IMR-90 (cell line): Measurements from ENCODE around the gene MYH9. TPM values are rescaled to one million over a fixed set of nuclear protein-coding genes. Genes with fewer than 3 reads are reported as not detected.

Experiments used
- ATAC-seq: fragments of 200-7000 bp; cut with Tn5 transposase; 2 replicates; pipeline ENCODE4 v1.9.1; 2020; ENCODE audit warnings: low read depth, mild to moderate bottlenecking, moderate library complexity
- BruUV-seq: library from RNA; stranded (reverse); fragments of 400-500 nt; replicated peaks from 2 replicates; lab custom pipeline; 2021; lab: Mats Ljungman, UMichigan
- CTCF ChIA-PET: fragments of 300-600 bp; formaldehyde crosslinking; extraction: SDS; loops from one replicate; lab custom pipeline; 2021; ENCODE audit warnings: antibody characterized with exemption; lab: Yijun Ruan, JAX
- POLR2A ChIA-PET: fragments of 300-600 bp; sonication (Branson Sonifier 250); formaldehyde crosslinking; loops from one replicate; lab custom pipeline; 2022; ENCODE audit warnings: antibody characterized with exemption; ENCODE audit not compliant: unreplicated experiment; lab: Charles Lee
- DNase-seq: peaks from one replicate; pipeline ENCODE4 v3.0.0; 2013
- H2AFZ ChIP-seq: replicated peaks from 2 replicates; pipeline ENCODE3; 2013; ENCODE audit warnings: low read length, mild to moderate bottlenecking; ENCODE audit not compliant: poor library complexity
- H2AK5ac ChIP-seq: 2 replicates; pipeline ENCODE4 v1.6.1; 2013; ENCODE audit warnings: low read depth, low read length, inconsistent platforms
- H2AK9ac ChIP-seq: replicated peaks from 2 replicates; pipeline ENCODE3; 2013; ENCODE audit warnings: mild to moderate bottlenecking, low read depth, low read length, moderate library complexity; ENCODE audit not compliant: poor library complexity
- H2BK120ac ChIP-seq: 2 replicates; pipeline ENCODE4 v1.6.1; 2013; ENCODE audit warnings: low read depth, low read length, inconsistent platforms
- H2BK15ac ChIP-seq: 3 replicates; pipeline ENCODE4 v1.6.1; 2013; ENCODE audit warnings: low read depth, low read length, inconsistent platforms
- H2BK20ac ChIP-seq: 2 replicates; pipeline ENCODE4 v1.6.1; 2013; ENCODE audit warnings: low read depth, mild to moderate bottlenecking, inconsistent platforms, low read length, moderate library complexity
- H2BK5ac ChIP-seq: 2 replicates; pipeline ENCODE4 v1.6.1; 2013; ENCODE audit warnings: mild to moderate bottlenecking, low read depth, low read length, inconsistent platforms; ENCODE audit not compliant: poor library complexity, severe bottlenecking
- H3K14ac ChIP-seq: replicated peaks from 2 replicates; pipeline ENCODE4 v1.6.1; 2013; ENCODE audit warnings: low read depth, low read length, inconsistent platforms
- H3K18ac ChIP-seq: 2 replicates; pipeline ENCODE4 v1.6.1; 2013; ENCODE audit warnings: low read depth, low read length, control low read depth
- H3K23ac ChIP-seq: 2 replicates; pipeline ENCODE4 v1.6.1; 2013; ENCODE audit warnings: low read depth, low read length, inconsistent platforms
- H3K27ac ChIP-seq: 2 replicates; pipeline ENCODE4 v1.5.1; 2013; ENCODE audit warnings: mild to moderate bottlenecking, control low read depth, low read length; ENCODE audit not compliant: insufficient read depth
- H3K27me3 ChIP-seq: 2 replicates; pipeline ENCODE4 v1.6.1; 2013; ENCODE audit warnings: low read length; ENCODE audit not compliant: control insufficient read depth, insufficient read depth
- H3K36me3 ChIP-seq: 2 replicates; pipeline ENCODE4 v1.6.1; 2013; ENCODE audit warnings: low read length, mixed read lengths; ENCODE audit not compliant: control insufficient read depth, insufficient read depth
- H3K4ac ChIP-seq: 2 replicates; pipeline ENCODE4 v1.6.1; 2013; ENCODE audit warnings: low read depth, low read length, inconsistent platforms
- H3K4me1 ChIP-seq: 2 replicates; pipeline ENCODE4 v1.6.1; 2013; ENCODE audit warnings: low read length, mixed read lengths; ENCODE audit not compliant: control insufficient read depth, insufficient read depth
- H3K4me2 ChIP-seq: 2 replicates; pipeline ENCODE4 v1.6.1; 2013; ENCODE audit warnings: low read depth, mild to moderate bottlenecking, control low read depth, low read length, moderate library complexity
- H3K4me3 ChIP-seq: 2 replicates; pipeline ENCODE4 v1.5.1; 2013; ENCODE audit warnings: low read depth, mild to moderate bottlenecking, control low read depth, low read length, moderate library complexity; ENCODE audit not compliant: insufficient read depth
- H3K56ac ChIP-seq: 2 replicates; pipeline ENCODE4 v1.6.1; 2013; ENCODE audit warnings: low read length, inconsistent platforms; ENCODE audit not compliant: insufficient read depth; ENCODE audit errors: extremely low read depth
- H3K79me1 ChIP-seq, 2 experiments: 2 replicates each; pipeline ENCODE4 v1.6.1; 2013; ENCODE audit warnings: low read length in 2 of 2, inconsistent platforms in 1 of 2, low read depth in 1 of 2
- H3K9ac ChIP-seq: 2 replicates; pipeline ENCODE4 v1.6.1; 2013; ENCODE audit warnings: low read depth, low read length, control low read depth
- H3K9me1 ChIP-seq: 2 replicates; pipeline ENCODE4 v1.6.1; 2013; ENCODE audit warnings: low read length, inconsistent platforms; ENCODE audit not compliant: insufficient read depth
- H3K9me3 ChIP-seq: 2 replicates; pipeline ENCODE4 v1.6.1; 2013; ENCODE audit warnings: low read length; ENCODE audit not compliant: control insufficient read depth, insufficient read depth
- H4K20me1 ChIP-seq: 2 replicates; pipeline ENCODE4 v1.6.1; 2013; ENCODE audit warnings: low read length, inconsistent platforms; ENCODE audit not compliant: insufficient read depth
- H4K5ac ChIP-seq: 2 replicates; pipeline ENCODE4 v1.6.1; 2013; ENCODE audit warnings: mild to moderate bottlenecking, low read depth, low read length, control low read depth
- H4K8ac ChIP-seq, 2 experiments: 2 replicates each; pipeline ENCODE4 v1.6.1; 2013; ENCODE audit warnings: low read depth in 2 of 2, low read length in 2 of 2, control low read depth in 1 of 2, inconsistent platforms in 1 of 2
- H4K91ac ChIP-seq: 2 replicates; pipeline ENCODE4 v1.6.1; 2013; ENCODE audit warnings: low read depth, low read length, inconsistent platforms; ENCODE audit not compliant: insufficient read depth
- BHLHE40 ChIP-seq: fragments of 150-350 bp; IDR thresholded peaks from 2 replicates; pipeline ENCODE4 v1.6.1; 2016; ENCODE audit warnings: mild to moderate bottlenecking, low read depth, low read length
- CEBPB ChIP-seq: IDR thresholded peaks from 2 replicates; pipeline ENCODE4 v1.6.1; 2012; ENCODE audit warnings: low read depth, low read length, improper control_type of control experiment
- CHD1 ChIP-seq: IDR thresholded peaks from 2 replicates; pipeline ENCODE4 v1.6.1; 2012; ENCODE audit warnings: low read depth, low read length, improper control_type of control experiment
- FOS ChIP-seq: fragments of 150-350 bp; IDR thresholded peaks from 2 replicates; pipeline ENCODE4 v1.6.1; 2016; ENCODE audit warnings: low read depth, low read length
- MAFK ChIP-seq: IDR thresholded peaks from 2 replicates; pipeline ENCODE4 v1.6.1; 2012; ENCODE audit warnings: low read depth, low read length, improper control_type of control experiment
- MAZ ChIP-seq: IDR thresholded peaks from 2 replicates; pipeline ENCODE4 v1.6.1; 2012; ENCODE audit warnings: low read depth, mild to moderate bottlenecking, low read length, improper control_type of control experiment, moderate library complexity, borderline replicate concordance
- MXI1 ChIP-seq: IDR thresholded peaks from 2 replicates; pipeline ENCODE4 v1.6.1; 2012; ENCODE audit warnings: low read depth, mild to moderate bottlenecking, low read length, moderate library complexity, borderline replicate concordance
- NFE2L2 ChIP-seq: fragments of 150-350 bp; IDR thresholded peaks from 2 replicates; pipeline ENCODE4 v1.6.1; 2016; ENCODE audit warnings: low read depth, mild to moderate bottlenecking, low read length
- POLR2A ChIP-seq: IDR thresholded peaks from 2 replicates; pipeline ENCODE4 v1.6.1; 2012; ENCODE audit warnings: mild to moderate bottlenecking, low read depth, low read length
- RAD21 ChIP-seq: IDR thresholded peaks from 2 replicates; pipeline ENCODE4 v1.6.1; 2012; ENCODE audit warnings: low read length, improper control_type of control experiment
- RCOR1 ChIP-seq: IDR thresholded peaks from 2 replicates; pipeline ENCODE4 v1.6.1; 2012; ENCODE audit warnings: mild to moderate bottlenecking, low read length, improper control_type of control experiment; ENCODE audit not compliant: insufficient replicate concordance
- RFX5 ChIP-seq: IDR thresholded peaks from 2 replicates; pipeline ENCODE4 v1.8.0; 2012; ENCODE audit warnings: low read depth, mild to moderate bottlenecking, low read length, moderate library complexity
- SMC3 ChIP-seq: fragments of 150-350 bp; IDR thresholded peaks from 2 replicates; pipeline ENCODE4 v1.6.1; 2016; ENCODE audit warnings: low read depth, mild to moderate bottlenecking, antibody characterized with exemption, low read length, moderate library complexity
- WGBS, 2 experiments: methylation state at CpG; one replicate each; pipeline versions ENCODE4 v1.1.5 to v1.1.7; 2013; ENCODE audit warnings: missing lambda C conversion rate in 2 of 2; ENCODE audit not compliant: insufficient read length in 1 of 2; ENCODE audit errors: extremely low coverage in 2 of 2; 5-methylcytosine and 5-hydroxymethylcytosine counted together
- dilution Hi-C: fragments of 300-500 bp; cut with HindIII; formaldehyde crosslinking; loops from one replicate; pipeline ENCODE4 v1.14.3; 2018; ENCODE audit warnings: low sequenced_read_pairs; ENCODE audit not compliant: unreplicated experiment
- in situ Hi-C: fragments of 300-500 bp; cut with MboI; formaldehyde crosslinking; loops from 3 replicates; pipeline ENCODE4 v1.14.3; 2019; ENCODE audit warnings: low sequenced_read_pairs, inconsistent platforms, mixed read lengths
- intact Hi-C: fragments of 100-400 bp; cut with micrococcal nuclease; formaldehyde crosslinking; loops from 2 replicates; pipeline ENCODE4 v1.10.0; 2022
- polyA plus RNA-seq, 3 experiments: library from polyadenylated mRNA; depleted of rRNA; stranded (reverse); fragments of >200 nt; gene quantifications; 2 replicates each; pipeline ENCODE4 v1.2.3, GENCODE V29; 2012; ENCODE audit warnings: low replicate concordance in 1 of 3
- total RNA-seq: library from RNA; depleted of rRNA; stranded (reverse); fragments of >200 nt; gene quantifications from 2 replicates; pipeline ENCODE4 v1.2.3, GENCODE V29; 2012
- TF ChIP-seq, protein P1 (sequence below): conservative IDR thresholded peaks from 2 replicates; pipeline ENCODE4 v1.5.1; 2012; ENCODE audit warnings: mild to moderate bottlenecking, low read depth, low read length, improper control_type of control experiment
- TF ChIP-seq, protein P2 (sequence below): fragments of 150-350 bp; IDR thresholded peaks from 2 replicates; pipeline ENCODE4 v1.6.1; 2017; ENCODE audit warnings: mild to moderate bottlenecking, antibody characterized with exemption, low read length, low read depth

MYH9 gene
- total and polyA plus RNA-seq, 2 of the 4 experiments (the other 2 are of a cell fraction), result 475 to 554 TPM

DNA sequence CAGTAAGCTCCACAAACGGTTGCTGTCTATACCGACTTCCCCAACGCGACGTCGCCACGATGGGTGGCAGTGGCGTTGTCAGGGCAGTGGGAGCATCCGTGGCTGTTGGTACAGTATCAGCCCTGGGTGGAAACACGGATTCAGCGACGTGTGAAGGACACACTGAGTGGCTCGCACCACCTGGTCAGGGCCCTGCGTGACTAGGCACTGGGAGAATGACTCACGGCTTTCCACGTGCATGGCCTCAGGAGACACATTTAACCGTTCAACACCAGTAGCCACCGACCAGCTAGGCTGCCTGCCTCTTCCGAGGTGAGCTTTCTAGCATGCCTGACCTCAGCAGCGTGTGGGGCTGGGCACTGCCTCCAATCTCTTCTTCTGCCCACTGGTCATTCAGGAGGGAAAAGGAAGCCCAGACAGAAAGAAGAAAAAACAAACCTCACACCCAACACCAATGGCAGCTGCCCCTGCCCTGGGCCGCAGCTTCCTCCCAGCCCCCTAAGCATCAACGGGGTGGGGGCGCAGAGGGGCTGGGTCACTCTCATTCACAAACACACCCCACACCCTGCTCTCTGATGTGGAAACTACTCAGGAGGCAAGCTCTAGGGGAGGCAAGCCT, 59.0 kb downstream of the MYH9 start:
- Histone ChIP-seq H2BK5ac (peak overlapping the region; percentile 100), H3K18ac (peak overlapping the region; percentile 89), H3K56ac (peak overlapping the region; percentile 99), H3K27ac (peak overlapping the region; percentile 87), H2BK120ac (peak overlapping the region; percentile 97), H3K4me2 (peak overlapping the region; percentile 28), H3K4me1 (peaks cover 81% of the 10 kb centered on the region), H3K14ac (peak overlapping the region; percentile 99), H2BK15ac (peak overlapping the region; percentile 74), H4K8ac (peak overlapping the region; percentile 75 to 95), H3K4ac (peak overlapping the region; percentile 100), H3K4me3 (no peak overlapping the region), H2AFZ (peak overlapping the region; percentile 64), H4K91ac (peak overlapping the region; percentile 100), H3K79me1 (peaks cover 18 to 94% of the 10 kb centered on the region in 2 experiments; a peak in 3 of 4 replicates), H3K9me3 (no peaks in the 10 kb centered on the region), H3K27me3 (no peaks in the 10 kb centered on the region), H3K9me1 (peaks cover 57% of the 10 kb centered on the region), H3K9ac (peak overlapping the region; percentile 87), H2AK9ac (peak overlapping the region; percentile 99), H4K20me1 (peaks cover 77% of the 10 kb centered on the region), H3K36me3 (peaks cover 82% of the 10 kb centered on the region), H2BK20ac (peak overlapping the region; percentile 93), H2AK5ac (peak overlapping the region; percentile 99), H4K5ac (peak overlapping the region; percentile 96), H3K23ac (peak overlapping the region; percentile 99)
- ChIA-PET POLR2A (interaction anchor here (0.5 to 1.4 kb wide), 4 partner anchors 56 to 199 kb away, joined by 3 to 7 read pairs (median 5); no protein-coding TSS in a partner anchor), CTCF (interaction anchor here (1.8 kb wide), 2 partner anchors 50 to 142 kb away, joined by 4 to 7 read pairs; no protein-coding TSS in a partner anchor)
- in situ Hi-C loops (no loop called here), intact Hi-C loops (loop anchor here (1.0 to 2.0 kb wide), 4 partner anchors 26 to 142 kb away; no protein-coding TSS in a partner anchor), dilution Hi-C loops (no loop called here)
- WGBS, 2 experiments, result 47% methylated on average over 12 of the region's 23 CpGs; no CpG with 5 or more reads in 1 of the 2 experiments
- peak; percentile 13 for ATAC-seq
- no TSS peak for BruUV-seq
- DNase-seq, result peak; percentile 96
- TF ChIP-seq RFX5 (no peak), NFE2L2 (peak; percentile 85), CHD1 (no peak), RCOR1 (no peak), CEBPB (no peak), FOS (peak; percentile 90), MAZ (no peak), POLR2A (peak; percentile 78; the same call in 1 of the 2 replicates), SMC3 (no peak), BHLHE40 (peak; percentile 96), MAFK (no peak), MXI1 (peak; percentile 92), RAD21 (no peak)
- TF ChIP-seq, protein P1, sequence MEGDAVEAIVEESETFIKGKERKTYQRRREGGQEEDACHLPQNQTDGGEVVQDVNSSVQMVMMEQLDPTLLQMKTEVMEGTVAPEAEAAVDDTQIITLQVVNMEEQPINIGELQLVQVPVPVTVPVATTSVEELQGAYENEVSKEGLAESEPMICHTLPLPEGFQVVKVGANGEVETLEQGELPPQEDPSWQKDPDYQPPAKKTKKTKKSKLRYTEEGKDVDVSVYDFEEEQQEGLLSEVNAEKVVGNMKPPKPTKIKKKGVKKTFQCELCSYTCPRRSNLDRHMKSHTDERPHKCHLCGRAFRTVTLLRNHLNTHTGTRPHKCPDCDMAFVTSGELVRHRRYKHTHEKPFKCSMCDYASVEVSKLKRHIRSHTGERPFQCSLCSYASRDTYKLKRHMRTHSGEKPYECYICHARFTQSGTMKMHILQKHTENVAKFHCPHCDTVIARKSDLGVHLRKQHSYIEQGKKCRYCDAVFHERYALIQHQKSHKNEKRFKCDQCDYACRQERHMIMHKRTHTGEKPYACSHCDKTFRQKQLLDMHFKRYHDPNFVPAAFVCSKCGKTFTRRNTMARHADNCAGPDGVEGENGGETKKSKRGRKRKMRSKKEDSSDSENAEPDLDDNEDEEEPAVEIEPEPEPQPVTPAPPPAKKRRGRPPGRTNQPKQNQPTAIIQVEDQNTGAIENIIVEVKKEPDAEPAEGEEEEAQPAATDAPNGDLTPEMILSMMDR, result no peak
- TF ChIP-seq, protein P2, sequence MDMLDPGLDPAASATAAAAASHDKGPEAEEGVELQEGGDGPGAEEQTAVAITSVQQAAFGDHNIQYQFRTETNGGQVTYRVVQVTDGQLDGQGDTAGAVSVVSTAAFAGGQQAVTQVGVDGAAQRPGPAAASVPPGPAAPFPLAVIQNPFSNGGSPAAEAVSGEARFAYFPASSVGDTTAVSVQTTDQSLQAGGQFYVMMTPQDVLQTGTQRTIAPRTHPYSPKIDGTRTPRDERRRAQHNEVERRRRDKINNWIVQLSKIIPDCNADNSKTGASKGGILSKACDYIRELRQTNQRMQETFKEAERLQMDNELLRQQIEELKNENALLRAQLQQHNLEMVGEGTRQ, result peak; percentile 67; the same call in 1 of the 2 replicates
